ENCODE results near the gene BSN.

The BSN gene

GRCh38 chr3:49674497-49674983 is 120.3 kb downstream of the BSN start:
- H3K27ac ChIP-seq = peak overlapping the region; percentile 93
- no peaks in the 10 kb centered on the region for H3K9me3 ChIP-seq
- peaks cover 40% of the 10 kb centered on the region for H3K36me3 ChIP-seq
- H3K4me3 ChIP-seq (ENCODE audit: low read depth in 1 of 2, low read length in 1 of 2) = peak overlapping the region; percentile 87 to 94
- peaks cover 4% of the 10 kb centered on the region for H3K27me3 ChIP-seq
- H3K4me1 ChIP-seq (ENCODE audit: control insufficient read depth in 1 of 2, insufficient read depth in 1 of 2, low read depth in 1 of 2, low read length in 1 of 2) = peaks cover 19 to 20% of the 10 kb centered on the region in 2 experiments
- TF ChIP-seq CTCF (IDR thresholded peaks at IDR 0.05) = no peak

GRCh38 chr3:49675912-49676311 is 121.6 kb downstream of the BSN start:
- Histone ChIP-seq H3K4me3 (ENCODE audit: low read depth in 1 of 2, low read length in 1 of 2) (no peak overlapping the region), H3K27ac (no peak overlapping the region), H3K4me1 (ENCODE audit: control insufficient read depth in 1 of 2, insufficient read depth in 1 of 2, low read depth in 1 of 2, low read length in 1 of 2) (peaks cover 19 to 20% of the 10 kb centered on the region in 2 experiments), H3K36me3 (peaks cover 53% of the 10 kb centered on the region), H3K9me3 (no peaks in the 10 kb centered on the region), H3K27me3 (no peaks in the 10 kb centered on the region)
- no peak for TF ChIP-seq CTCF (IDR thresholded peaks at IDR 0.05)

- no peak for TF ChIP-seq CTCF (IDR thresholded peaks at IDR 0.05)
- H3K4me3 ChIP-seq (ENCODE audit: low read depth in 1 of 2, low read length in 1 of 2) = no peak overlapping the region
Observed at GRCh38 chr3:49680493-49681231, 126.4 kb downstream of the BSN start.

GRCh38 chr3:49681232-49681522 is 126.9 kb downstream of the BSN start:
- H3K36me3 ChIP-seq = peaks cover 90% of the 10 kb centered on the region
- TF ChIP-seq CTCF (IDR thresholded peaks at IDR 0.05) = no peak

More at GRCh38 chr3:49680493-49681231, 126.4 kb downstream of the BSN start:
- peaks cover 95% of the 10 kb centered on the region for H3K36me3 ChIP-seq
- no peak overlapping the region for H3K27ac ChIP-seq
- H3K27me3 ChIP-seq = peaks cover 12% of the 10 kb centered on the region
- H3K4me1 ChIP-seq (ENCODE audit: control insufficient read depth in 1 of 2, insufficient read depth in 1 of 2, low read depth in 1 of 2, low read length in 1 of 2) = no peaks in the 10 kb centered on the region
- H3K9me3 ChIP-seq = no peaks in the 10 kb centered on the region

GRCh38 chr3:49681543-49681942 is 127.3 kb downstream of the BSN start:
- Histone ChIP-seq H3K4me3 (ENCODE audit: low read depth in 1 of 2, low read length in 1 of 2) (no peak overlapping the region), H3K9me3 (no peaks in the 10 kb centered on the region), H3K36me3 (peaks cover 86% of the 10 kb centered on the region), H3K4me1 (ENCODE audit: control insufficient read depth in 1 of 2, insufficient read depth in 1 of 2, low read depth in 1 of 2, low read length in 1 of 2) (peaks cover 0 to 4% of the 10 kb centered on the region in 2 experiments), H3K27me3 (peaks cover 20% of the 10 kb centered on the region), H3K27ac (no peak overlapping the region)
- no peak for TF ChIP-seq CTCF (IDR thresholded peaks at IDR 0.05)

More at GRCh38 chr3:49681232-49681522, 126.9 kb downstream of the BSN start:
- Histone ChIP-seq H3K9me3 (no peaks in the 10 kb centered on the region), H3K4me1 (ENCODE audit: control insufficient read depth in 1 of 2, insufficient read depth in 1 of 2, low read depth in 1 of 2, low read length in 1 of 2) (peaks cover 0 to under 1% of the 10 kb centered on the region in 2 experiments), H3K4me3 (ENCODE audit: low read depth in 1 of 2, low read length in 1 of 2) (no peak overlapping the region), H3K27me3 (peaks cover 17% of the 10 kb centered on the region), H3K27ac (no peak overlapping the region)
